Measurements from ENCODE around the gene YPEL5. TPM values are rescaled to one million over a fixed set of nuclear protein-coding genes. Genes with fewer than 3 reads are reported as not detected.
A peak's percentile ranks its signal among the peaks of the same experiment; 100 is the strongest.

The YPEL5 gene
- total RNA-seq, 1 experiment from 2014 or later: 62.5 TPM

DNA sequence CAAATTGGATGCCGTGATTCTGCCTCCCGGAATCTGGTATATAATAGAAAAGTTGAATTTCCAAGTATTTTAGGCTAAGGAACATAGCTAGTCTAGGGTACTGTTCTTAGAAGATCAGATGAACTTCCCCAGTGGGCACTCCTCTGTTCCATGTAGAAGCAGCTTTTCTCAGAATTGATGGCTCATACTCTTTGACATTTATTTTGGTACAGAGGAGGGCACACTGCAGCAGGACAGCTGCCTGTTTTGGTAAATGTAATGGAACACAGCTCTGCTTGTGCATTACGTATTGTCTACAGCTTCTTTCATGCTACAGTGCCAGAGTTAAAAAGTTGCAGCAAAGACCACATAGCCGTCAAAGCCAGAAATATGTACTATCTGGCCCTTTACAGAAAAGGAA, 10.8 kb downstream of the YPEL5 start:
- Mint-ChIP-seq H3K27me3 (ENCODE audit: insufficient read depth, unreplicated experiment) (no peaks in the 10 kb centered on the region), H3K27ac (ENCODE audit: low read depth, unreplicated experiment) (no peak overlapping the region)
- BruUV-seq (replicated peaks): no TSS peak

DNA sequence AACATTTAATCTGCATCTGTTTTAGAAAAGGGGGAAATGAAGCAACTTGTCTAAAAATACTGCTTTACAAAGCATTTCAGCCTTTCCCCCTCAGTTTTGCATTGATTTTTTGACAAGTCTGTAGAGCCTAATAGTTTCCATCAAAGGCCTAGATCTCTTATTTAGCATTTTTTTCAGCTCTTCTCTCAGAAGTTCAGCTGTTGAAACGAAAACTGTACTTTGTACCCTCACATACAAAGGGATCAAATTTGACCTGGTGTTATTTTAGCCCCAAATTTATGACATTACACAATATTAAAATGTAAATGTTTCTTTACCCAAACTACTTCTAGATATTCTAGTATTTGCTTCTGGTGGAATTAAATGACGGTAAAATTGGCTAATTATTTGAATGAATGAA, 13.0 kb downstream of the YPEL5 start:
- H3K9me3 Mint-ChIP-seq (ENCODE audit: unreplicated experiment): no peaks in the 10 kb centered on the region
- no peak for DNase-seq (ENCODE audit: unreplicated experiment)
- TF ChIP-seq, protein P1, sequence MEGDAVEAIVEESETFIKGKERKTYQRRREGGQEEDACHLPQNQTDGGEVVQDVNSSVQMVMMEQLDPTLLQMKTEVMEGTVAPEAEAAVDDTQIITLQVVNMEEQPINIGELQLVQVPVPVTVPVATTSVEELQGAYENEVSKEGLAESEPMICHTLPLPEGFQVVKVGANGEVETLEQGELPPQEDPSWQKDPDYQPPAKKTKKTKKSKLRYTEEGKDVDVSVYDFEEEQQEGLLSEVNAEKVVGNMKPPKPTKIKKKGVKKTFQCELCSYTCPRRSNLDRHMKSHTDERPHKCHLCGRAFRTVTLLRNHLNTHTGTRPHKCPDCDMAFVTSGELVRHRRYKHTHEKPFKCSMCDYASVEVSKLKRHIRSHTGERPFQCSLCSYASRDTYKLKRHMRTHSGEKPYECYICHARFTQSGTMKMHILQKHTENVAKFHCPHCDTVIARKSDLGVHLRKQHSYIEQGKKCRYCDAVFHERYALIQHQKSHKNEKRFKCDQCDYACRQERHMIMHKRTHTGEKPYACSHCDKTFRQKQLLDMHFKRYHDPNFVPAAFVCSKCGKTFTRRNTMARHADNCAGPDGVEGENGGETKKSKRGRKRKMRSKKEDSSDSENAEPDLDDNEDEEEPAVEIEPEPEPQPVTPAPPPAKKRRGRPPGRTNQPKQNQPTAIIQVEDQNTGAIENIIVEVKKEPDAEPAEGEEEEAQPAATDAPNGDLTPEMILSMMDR (IDR thresholded peaks at IDR 0.05; ENCODE audit: unreplicated experiment): no peak
- H3K4me3 Mint-ChIP-seq (ENCODE audit: unreplicated experiment): no peak overlapping the region
- no peak overlapping the region for H3K27ac Mint-ChIP-seq (ENCODE audit: low read depth, unreplicated experiment)
- intact Hi-C loops (cut with micrococcal nuclease): loop anchor here (10.0 kb wide), 1 partner anchor 1175 kb away; no protein-coding TSS in a partner anchor
- peaks cover 63% of the 10 kb centered on the region for H3K36me3 Mint-ChIP-seq (ENCODE audit: insufficient read depth, unreplicated experiment)
- H3K4me1 Mint-ChIP-seq (ENCODE audit: insufficient read depth, unreplicated experiment): peaks cover 4% of the 10 kb centered on the region
- POLR2A ChIA-PET: interaction anchor here (5.5 kb wide), 1 partner anchor 11 kb away, joined by 17 read pairs; no protein-coding TSS in a partner anchor
- H3K27me3 Mint-ChIP-seq (ENCODE audit: insufficient read depth, unreplicated experiment): no peaks in the 10 kb centered on the region
- CTCF ChIA-PET: interaction anchor here (1.0 kb wide), 1 partner anchor 10 kb away, joined by 5 read pairs; no protein-coding TSS in a partner anchor
- no TSS peak for BruUV-seq (replicated peaks)

More for the DNA sequence above, 10.8 kb downstream of the YPEL5 start:
- ChIA-PET POLR2A (interaction anchor here (1.3 to 5.5 kb wide), 2 partner anchors 9 to 11 kb away, joined by 5 to 17 read pairs; partner anchors contain the start of gene YPEL5), CTCF (interaction anchor here (0.5 to 4.2 kb wide), 5 partner anchors 7 to 554 kb away, joined by 3 to 42 read pairs (median 6); no protein-coding TSS in a partner anchor)
- peaks cover 84% of the 10 kb centered on the region for H3K36me3 Mint-ChIP-seq (ENCODE audit: insufficient read depth, unreplicated experiment)
- H3K4me3 Mint-ChIP-seq (ENCODE audit: unreplicated experiment): no peak overlapping the region
- intact Hi-C loops (cut with micrococcal nuclease): no loop called here
- TF ChIP-seq, protein P1 (IDR thresholded peaks at IDR 0.05; ENCODE audit: unreplicated experiment): no peak
- DNase-seq (ENCODE audit: unreplicated experiment): no peak
- H3K9me3 Mint-ChIP-seq (ENCODE audit: unreplicated experiment): no peaks in the 10 kb centered on the region
- no peaks in the 10 kb centered on the region for H3K4me1 Mint-ChIP-seq (ENCODE audit: insufficient read depth, unreplicated experiment)

DNA sequence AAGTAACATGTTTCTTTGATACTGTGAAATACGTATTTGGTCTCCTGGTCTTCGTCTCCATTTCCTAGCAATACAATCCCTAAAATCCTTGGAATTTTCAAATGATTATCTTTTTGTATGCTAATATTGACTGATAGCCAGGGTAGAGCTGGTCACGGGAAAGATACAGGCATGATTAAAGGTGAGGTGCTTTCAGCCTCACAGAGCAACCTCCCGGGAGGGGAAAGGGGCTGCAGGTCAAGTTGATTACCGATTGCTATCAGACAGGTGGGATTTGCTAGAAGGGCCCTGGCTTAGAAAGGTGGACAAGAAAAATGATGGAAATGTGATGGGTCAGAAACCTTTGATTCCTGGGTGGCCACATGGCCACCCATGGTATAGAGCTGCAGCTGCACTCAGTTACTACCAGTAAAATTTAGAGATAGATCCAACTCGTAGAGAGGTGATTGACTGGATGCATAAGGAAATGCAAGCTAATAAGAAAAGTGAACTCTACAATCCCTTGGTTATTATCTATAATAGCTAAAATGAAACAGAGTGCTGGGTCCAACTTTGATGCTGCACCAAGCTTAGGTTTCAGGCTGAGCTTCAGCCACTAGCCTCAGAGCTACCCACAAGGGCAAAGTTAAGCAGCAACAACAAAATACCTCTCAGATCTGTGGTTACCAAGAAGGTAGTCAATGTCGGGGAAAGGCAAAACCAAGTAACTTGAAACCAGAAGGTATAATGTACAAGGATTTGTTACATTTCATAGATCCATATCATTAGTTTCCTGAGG, 15.3 kb downstream of the YPEL5 start:
- POLR2A ChIA-PET: interaction anchor here (0.7 kb wide), 2 partner anchors 10 to 282 kb away, joined by 3 read pairs; no protein-coding TSS in a partner anchor
- H3K9me3 Mint-ChIP-seq (ENCODE audit: unreplicated experiment): no peaks in the 10 kb centered on the region
- DNase-seq (ENCODE audit: unreplicated experiment): no peak
- H3K27me3 Mint-ChIP-seq (ENCODE audit: insufficient read depth, unreplicated experiment): no peaks in the 10 kb centered on the region
- intact Hi-C loops (cut with micrococcal nuclease): loop anchor here (10.0 kb wide), 1 partner anchor 1173 kb away; no protein-coding TSS in a partner anchor
- no peak overlapping the region for H3K27ac Mint-ChIP-seq (ENCODE audit: low read depth, unreplicated experiment)
- peaks cover 52% of the 10 kb centered on the region for H3K36me3 Mint-ChIP-seq (ENCODE audit: insufficient read depth, unreplicated experiment)
- CTCF ChIA-PET: interaction anchor here (0.6 to 9.4 kb wide), 4 partner anchors 12 to 1476 kb away, joined by 4 to 413 read pairs (median 143); no protein-coding TSS in a partner anchor
- TF ChIP-seq, protein P1 (IDR thresholded peaks at IDR 0.05; ENCODE audit: unreplicated experiment): no peak
- no peak overlapping the region for H3K4me3 Mint-ChIP-seq (ENCODE audit: unreplicated experiment)
- BruUV-seq (replicated peaks): no TSS peak
- H3K4me1 Mint-ChIP-seq (ENCODE audit: insufficient read depth, unreplicated experiment): peaks cover 18% of the 10 kb centered on the region

DNA sequence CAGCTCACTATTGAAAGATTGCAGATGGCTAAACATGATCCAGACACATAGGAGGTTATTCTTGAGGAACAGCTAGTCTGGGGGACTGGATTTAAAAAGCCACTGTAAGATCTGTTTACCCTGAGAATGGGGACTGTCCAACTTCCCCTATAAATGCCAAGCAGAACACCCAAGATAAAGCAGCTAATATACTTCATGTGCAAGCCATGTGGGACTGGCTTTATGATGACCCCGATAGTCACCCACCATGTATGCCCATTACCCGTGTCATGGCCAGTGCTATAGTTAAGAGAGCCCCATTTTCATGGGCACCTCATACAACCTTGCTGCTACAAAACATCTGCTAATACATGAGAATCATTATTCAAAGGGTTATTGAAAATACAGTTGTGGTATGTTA, 16.0 kb downstream of the YPEL5 start:
- peak overlapping the region; percentile 23 for H3K27ac Mint-ChIP-seq (ENCODE audit: low read depth, unreplicated experiment)
- H3K36me3 Mint-ChIP-seq (ENCODE audit: insufficient read depth, unreplicated experiment): peaks cover 45% of the 10 kb centered on the region
- intact Hi-C loops (cut with micrococcal nuclease): loop anchor here (10.0 kb wide), 1 partner anchor 1172 kb away; no protein-coding TSS in a partner anchor
- H3K9me3 Mint-ChIP-seq (ENCODE audit: unreplicated experiment): no peaks in the 10 kb centered on the region
- no peaks in the 10 kb centered on the region for H3K27me3 Mint-ChIP-seq (ENCODE audit: insufficient read depth, unreplicated experiment)
- H3K4me1 Mint-ChIP-seq (ENCODE audit: insufficient read depth, unreplicated experiment): peaks cover 25% of the 10 kb centered on the region
- BruUV-seq (replicated peaks): no TSS peak
- POLR2A ChIA-PET: interaction anchor here (0.6 to 0.7 kb wide), 2 partner anchors 282 to 802 kb away, joined by 3 read pairs; no protein-coding TSS in a partner anchor
- TF ChIP-seq, protein P1 (IDR thresholded peaks at IDR 0.05; ENCODE audit: unreplicated experiment): no peak
- DNase-seq (ENCODE audit: unreplicated experiment): no peak
- CTCF ChIA-PET: interaction anchor here (0.6 to 9.4 kb wide), 5 partner anchors 13 to 1475 kb away, joined by 3 to 413 read pairs (median 80); no protein-coding TSS in a partner anchor
- H3K4me3 Mint-ChIP-seq (ENCODE audit: unreplicated experiment): no peak overlapping the region
